ENCODE data around the gene MAD2L1BP.

DNA sequence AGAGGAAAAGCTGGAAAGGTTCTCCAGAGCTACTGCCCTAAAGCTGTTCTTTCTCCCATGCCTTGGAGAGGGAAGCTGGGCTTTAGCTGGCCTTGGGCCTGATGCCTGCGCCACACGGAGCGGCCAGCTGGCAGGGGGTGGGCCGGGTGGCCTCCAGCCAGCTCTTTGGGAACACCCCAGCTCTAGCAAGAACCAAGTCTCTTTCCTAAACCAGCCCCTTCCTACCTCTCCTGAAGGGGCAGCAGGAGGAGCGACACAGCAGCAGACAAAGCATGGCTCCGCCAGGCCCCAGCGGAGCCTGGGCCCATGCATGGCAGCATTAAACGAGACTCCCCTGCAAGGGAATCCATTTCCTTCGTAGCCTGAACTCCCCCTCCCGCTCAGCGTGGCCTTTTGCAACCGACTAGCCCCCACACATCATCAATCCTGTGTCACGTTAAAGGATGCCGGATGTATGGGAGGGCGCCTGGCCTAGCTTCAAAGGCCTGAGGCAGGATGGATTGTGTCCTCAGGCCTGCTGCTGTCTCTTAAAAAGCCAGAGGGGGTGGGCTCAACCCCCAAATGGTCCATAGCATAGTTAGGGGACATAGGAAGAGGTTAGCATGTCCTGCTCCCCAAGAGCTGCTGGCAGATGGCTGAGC lies 37.9 kb downstream of the MAD2L1BP start:
- TF ChIP-seq, protein P1, sequence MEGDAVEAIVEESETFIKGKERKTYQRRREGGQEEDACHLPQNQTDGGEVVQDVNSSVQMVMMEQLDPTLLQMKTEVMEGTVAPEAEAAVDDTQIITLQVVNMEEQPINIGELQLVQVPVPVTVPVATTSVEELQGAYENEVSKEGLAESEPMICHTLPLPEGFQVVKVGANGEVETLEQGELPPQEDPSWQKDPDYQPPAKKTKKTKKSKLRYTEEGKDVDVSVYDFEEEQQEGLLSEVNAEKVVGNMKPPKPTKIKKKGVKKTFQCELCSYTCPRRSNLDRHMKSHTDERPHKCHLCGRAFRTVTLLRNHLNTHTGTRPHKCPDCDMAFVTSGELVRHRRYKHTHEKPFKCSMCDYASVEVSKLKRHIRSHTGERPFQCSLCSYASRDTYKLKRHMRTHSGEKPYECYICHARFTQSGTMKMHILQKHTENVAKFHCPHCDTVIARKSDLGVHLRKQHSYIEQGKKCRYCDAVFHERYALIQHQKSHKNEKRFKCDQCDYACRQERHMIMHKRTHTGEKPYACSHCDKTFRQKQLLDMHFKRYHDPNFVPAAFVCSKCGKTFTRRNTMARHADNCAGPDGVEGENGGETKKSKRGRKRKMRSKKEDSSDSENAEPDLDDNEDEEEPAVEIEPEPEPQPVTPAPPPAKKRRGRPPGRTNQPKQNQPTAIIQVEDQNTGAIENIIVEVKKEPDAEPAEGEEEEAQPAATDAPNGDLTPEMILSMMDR (IDR thresholded peaks at IDR 0.05) = no peak
- no peak for TF ChIP-seq POLR2A (IDR thresholded peaks at IDR 0.05)
- TF ChIP-seq EP300 (IDR thresholded peaks at IDR 0.05) = no peak
